ENCODE measurements around the gene TRIM63.
A peak's percentile ranks its signal among the peaks of the same experiment; 100 is the strongest.

TRIM63 gene

DNA sequence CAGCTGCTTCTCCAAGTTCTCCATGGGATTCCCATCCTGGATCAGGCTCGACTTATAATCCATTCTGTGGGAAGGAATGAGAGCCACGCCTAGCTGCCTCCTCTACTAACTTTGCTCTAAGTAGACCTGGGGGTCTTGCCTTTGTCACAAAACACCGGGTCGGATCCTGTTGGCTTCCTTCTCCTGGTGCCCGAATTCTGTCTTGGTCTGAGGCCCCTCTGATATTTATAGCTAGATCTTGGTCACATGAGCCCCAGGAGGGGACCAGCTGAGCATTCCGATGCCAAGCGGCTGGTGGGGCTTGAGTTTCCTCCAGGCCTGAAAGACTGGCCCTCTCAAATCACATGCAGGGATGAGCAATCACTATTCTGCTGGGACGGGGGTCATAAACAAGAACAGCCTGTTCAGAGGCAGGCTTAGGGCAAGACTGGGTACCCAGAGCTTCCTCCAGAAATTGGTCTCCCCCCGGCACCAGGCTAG lies at the start of gene TRIM63:
TSS of gene TRIM63 (minus strand) at position 199 of the 480 bp plus-strand sequence. CDS start at position 63, 136 bp downstream.
- TF ChIP-seq CTCF (conservative IDR thresholded peaks at IDR 0.05): no peak
- peak within 1 kb of the TSS; percentile 7; the same call in 1 of the 2 replicates for H3K27ac ChIP-seq

DNA sequence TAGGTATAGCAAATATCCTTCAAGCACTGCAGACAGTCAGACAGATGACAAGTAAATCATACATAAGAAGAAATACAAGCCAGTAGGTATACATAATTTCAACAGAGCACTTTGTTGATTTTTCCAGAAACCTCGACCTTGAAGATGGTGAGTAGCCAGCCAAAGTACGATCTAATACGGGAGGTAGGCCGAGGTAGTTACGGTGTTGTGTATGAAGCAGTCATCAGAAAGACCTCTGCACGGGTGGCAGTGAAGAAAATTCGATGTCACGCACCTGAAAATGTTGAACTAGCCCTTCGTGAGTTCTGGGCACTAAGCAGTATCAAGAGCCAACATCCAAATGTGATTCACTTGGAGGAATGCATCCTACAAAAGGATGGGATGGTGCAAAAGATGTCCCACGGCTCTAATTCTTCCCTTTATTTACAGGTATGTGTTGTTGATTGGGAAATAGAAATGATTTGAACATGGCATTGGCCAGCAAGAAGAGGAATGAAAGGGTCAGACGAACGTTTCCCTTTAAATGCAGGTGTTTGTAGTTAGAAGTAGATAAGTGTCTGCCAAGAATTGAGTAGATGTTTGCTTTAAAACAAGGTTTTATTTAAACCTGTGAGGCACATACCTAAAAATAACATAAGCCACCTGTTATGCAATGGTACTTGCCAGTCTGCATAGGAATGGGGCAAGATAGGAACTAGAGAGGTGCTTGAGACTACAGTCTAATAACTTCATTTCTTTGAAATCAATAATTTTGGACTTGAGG lies 46.9 kb upstream of the TRIM63 start:
- peak overlapping the region; percentile 99 for H3K27ac ChIP-seq
- no peak for TF ChIP-seq CTCF (conservative IDR thresholded peaks at IDR 0.05)

GRCh38 chr1:26112407-26112775 lies 45.0 kb upstream of the TRIM63 start:
- H3K27ac ChIP-seq: peak overlapping the region; percentile 99
- no peak for TF ChIP-seq CTCF (conservative IDR thresholded peaks at IDR 0.05)

DNA sequence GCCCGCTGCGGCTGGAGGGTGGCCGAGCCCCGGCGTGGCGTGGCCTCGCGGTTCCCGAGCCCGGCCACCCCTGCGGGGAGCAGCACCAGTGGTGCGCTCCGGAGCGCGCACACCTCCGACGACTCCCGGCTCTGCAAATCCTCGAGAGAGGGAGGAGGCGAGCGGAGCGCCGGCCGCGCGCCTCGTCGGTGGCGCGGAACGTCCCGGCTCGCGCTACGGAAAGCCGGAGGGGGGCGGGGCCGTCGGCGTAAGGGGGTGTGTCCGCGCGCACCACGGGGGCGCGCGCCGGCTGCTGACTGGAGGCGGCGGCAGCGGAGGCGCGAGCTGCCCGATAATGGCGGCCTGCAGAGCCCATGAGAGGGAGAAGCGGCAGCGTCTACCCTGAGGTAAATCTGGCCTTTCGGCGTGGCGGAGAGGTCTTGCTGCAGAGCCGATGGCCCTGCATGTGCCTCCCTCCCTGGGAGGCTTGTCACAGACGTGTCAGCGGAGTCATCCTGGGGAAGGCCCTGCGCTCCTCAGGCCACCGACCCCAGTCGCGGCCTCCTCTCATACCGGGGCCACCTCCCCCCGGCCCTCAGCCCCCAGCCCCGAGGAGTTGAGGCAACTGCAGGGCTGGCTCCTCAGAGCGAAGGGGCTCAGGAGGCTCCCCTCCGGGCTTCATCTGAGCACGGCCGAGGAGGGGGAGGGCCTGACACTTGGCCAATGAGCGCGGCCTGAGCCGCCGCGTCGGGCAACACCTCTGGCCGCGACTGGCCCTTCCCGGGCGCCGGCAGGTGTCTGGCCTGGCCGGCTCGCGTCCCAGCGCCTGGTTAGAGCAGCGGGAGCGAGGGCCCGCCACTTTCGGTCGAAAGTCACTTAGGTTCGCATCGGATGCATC lies 44.3 kb upstream of the TRIM63 start, which contains the start of gene PDIK1L:
TSS of gene PDIK1L (plus strand) at position 295 of the 877 bp plus-strand sequence. CDS start 2,485 bp downstream, outside the sequence.
- H3K27ac ChIP-seq: peak within 1 kb of the TSS; percentile 99
- no peak for TF ChIP-seq CTCF (conservative IDR thresholded peaks at IDR 0.05)

DNA sequence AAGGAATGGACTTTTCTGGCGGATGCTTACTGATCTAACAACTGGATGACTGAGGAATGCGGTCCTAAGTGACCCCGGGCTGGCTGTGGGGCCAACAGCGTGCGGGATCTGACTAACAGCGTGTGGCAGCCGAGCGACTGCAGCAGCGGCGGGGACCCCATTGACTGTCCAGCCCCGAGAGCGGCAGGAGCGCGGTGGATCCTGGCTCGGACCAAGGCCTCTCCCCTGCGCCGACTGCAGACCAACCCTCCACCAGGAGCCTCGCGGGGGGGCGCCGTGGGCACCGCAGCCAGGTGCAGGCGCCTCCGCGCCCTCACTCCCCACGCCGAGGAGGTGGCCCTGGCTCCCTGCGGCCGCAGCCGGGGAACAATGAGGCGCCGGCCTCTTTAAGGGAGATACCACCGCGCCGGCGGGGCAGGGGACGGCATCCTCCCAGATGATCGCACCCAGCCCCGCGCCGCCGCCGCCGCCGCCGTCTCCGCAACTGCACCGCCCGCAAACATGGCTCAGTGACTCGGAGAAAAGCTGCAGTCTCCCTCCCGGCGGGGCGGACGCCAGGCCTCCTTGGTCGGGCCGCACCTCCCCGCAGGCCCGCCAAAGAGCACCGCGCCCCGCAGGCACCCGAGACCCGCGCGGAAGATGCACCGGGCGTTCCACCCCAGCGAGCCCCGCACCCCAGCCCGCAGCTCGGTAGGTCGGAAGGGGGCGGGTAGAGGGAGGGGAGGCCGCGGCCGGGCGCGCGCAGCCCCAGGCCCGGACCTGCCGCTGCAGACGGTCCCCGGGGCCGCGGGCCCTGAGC lies 43.5 kb upstream of the TRIM63 start:
- H3K27ac ChIP-seq: peak overlapping the region; percentile 99
- no peak for TF ChIP-seq CTCF (conservative IDR thresholded peaks at IDR 0.05)

DNA sequence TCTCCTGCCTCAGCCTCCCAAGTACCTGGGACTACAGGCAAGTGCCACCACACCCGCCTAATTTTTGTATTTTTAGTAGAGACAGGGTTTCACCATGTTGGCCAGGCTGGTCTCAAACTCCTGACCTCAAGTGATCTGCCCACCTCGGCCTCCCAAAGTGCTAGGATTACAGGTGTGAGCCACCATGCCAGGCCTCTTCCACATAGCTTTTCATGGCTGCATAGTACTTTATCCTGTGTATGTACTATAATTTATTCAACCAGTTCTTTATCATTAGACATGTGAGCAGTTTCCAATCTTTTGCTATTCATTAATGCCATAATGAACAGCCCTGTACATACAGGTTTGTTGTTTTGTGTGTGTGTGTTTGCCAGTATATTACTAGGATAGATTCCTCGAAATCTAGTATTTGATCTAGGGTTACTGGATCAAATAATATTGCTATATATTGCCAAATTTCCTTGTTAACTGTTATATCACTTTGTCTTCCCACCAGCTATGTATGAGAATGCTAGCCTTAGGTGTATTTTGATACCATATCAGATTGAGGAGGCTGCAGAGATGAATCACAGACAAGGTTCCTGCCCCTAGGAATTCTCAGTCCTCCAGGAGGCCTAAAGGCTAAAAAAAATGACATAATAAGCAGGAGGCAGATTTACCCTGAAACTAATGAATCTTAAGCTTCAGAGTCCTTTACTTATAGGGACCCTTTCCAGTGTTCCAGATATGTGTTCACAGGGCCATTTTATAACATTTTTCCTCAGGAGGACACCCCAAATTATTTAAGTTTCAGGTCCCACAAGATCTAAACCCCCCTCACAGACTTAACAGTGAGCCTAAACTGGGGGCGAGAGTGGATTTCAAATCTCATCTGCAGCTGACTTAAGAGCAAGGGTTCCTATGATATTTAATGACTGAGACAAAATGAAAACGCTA lies 42.1 kb upstream of the TRIM63 start:
- peak overlapping the region; percentile 99 for H3K27ac ChIP-seq
- TF ChIP-seq CTCF (conservative IDR thresholded peaks at IDR 0.05): no peak
